ENCODE results near the gene COL6A1. TPM values are rescaled to one million over a fixed set of nuclear protein-coding genes. Genes with fewer than 3 reads are reported as not detected.

COL6A1 gene
- polyA plus RNA-seq, 1 of the 3 experiments (the other 2 are of a cell fraction), result 107 TPM

GRCh38 chr21:45977396-45977795 lies 4.2 kb upstream of the COL6A1 start:
- Histone ChIP-seq H3K4me1 (ENCODE audit: control insufficient read depth in 1 of 2, insufficient read depth in 2 of 2, low read depth in 1 of 2, low read length in 1 of 2) (peaks cover 18 to 51% of the 10 kb centered on the region in 2 experiments; a peak in 2 of 4 replicates), H3K79me2 (ENCODE audit: insufficient read depth) (peaks cover 2% of the 10 kb centered on the region), H2AFZ (ENCODE audit: low read depth) (no peak overlapping the region), H3K27ac (ENCODE audit: low read depth in 2 of 2, low read length in 1 of 2) (peak overlapping the region in 1 of 2 experiments; percentile 43; a peak in 1 of 4 replicates), H3K27me3 (ENCODE audit: insufficient read depth) (no peaks in the 10 kb centered on the region), H4K20me1 (ENCODE audit: insufficient read depth) (no peaks in the 10 kb centered on the region), H3K4me2 (no peak overlapping the region), H3K9me2 (no peaks in the 10 kb centered on the region), H3F3A (replicated peaks; ENCODE audit: insufficient read depth) (peaks cover 14% of the 10 kb centered on the region), H3K9ac (no peak overlapping the region), H3K36me3 (replicated peaks in 1 of 2; ENCODE audit: control insufficient read depth in 1 of 2, insufficient read depth in 2 of 2, low read length in 1 of 2) (no peaks in the 10 kb centered on the region), H3K9me3 (no peaks in the 10 kb centered on the region), H3K4me3 (ENCODE audit: low read depth in 2 of 2, low read length in 1 of 2) (no peak overlapping the region)
- ChIA-PET POLR2A (no interaction called here), CTCF (no interaction called here)
- WGBS (ENCODE audit: low lambda C conversion rate), result 62% methylated on average over 3 of the region's 5 CpGs
- peak; percentile 60 for DNase-seq
- TF ChIP-seq NRF1 (IDR thresholded peaks at IDR 0.05; ENCODE audit: low read depth, low read length), result no peak
- no peak for TF ChIP-seq USF2 (IDR thresholded peaks at IDR 0.05; ENCODE audit: borderline replicate concordance, low read depth, low read length)
- TF ChIP-seq CTCF (IDR thresholded peaks at IDR 0.05), result no peak
- TF ChIP-seq RAD21 (IDR thresholded peaks at IDR 0.05; ENCODE audit: low read length), result no peak
- TF ChIP-seq POLR2AphosphoS5 (IDR thresholded peaks at IDR 0.05; ENCODE audit: low read depth, low read length), result no peak
- TF ChIP-seq TEAD4 (IDR thresholded peaks at IDR 0.05; ENCODE audit: borderline replicate concordance, insufficient read depth), result no peak
- TF ChIP-seq RXRA (IDR thresholded peaks at IDR 0.05; ENCODE audit: borderline replicate concordance, low read depth), result no peak
- TF ChIP-seq GATA2 (CRISPR knock-in tag; IDR thresholded peaks at IDR 0.05), result no peak
- TF ChIP-seq MAX (IDR thresholded peaks at IDR 0.05; ENCODE audit: low read depth), result no peak
- no peak for TF ChIP-seq JUND (IDR thresholded peaks at IDR 0.05)
- TF ChIP-seq YY1 (IDR thresholded peaks at IDR 0.05; ENCODE audit: low read depth), result no peak
- TF ChIP-seq MXI1 (IDR thresholded peaks at IDR 0.05; ENCODE audit: low read depth, low read length), result no peak
- no peak for TF ChIP-seq GABPA (IDR thresholded peaks at IDR 0.05; ENCODE audit: low read depth)
- no peak for TF ChIP-seq RCOR1 (IDR thresholded peaks at IDR 0.05; ENCODE audit: low read length)
- no peak for TF ChIP-seq CHD2 (IDR thresholded peaks at IDR 0.05; ENCODE audit: low read length, partially characterized antibody)
- no peak for TF ChIP-seq FOXM1 (IDR thresholded peaks at IDR 0.05; ENCODE audit: low read depth)

- Histone ChIP-seq H3K4me1 (ENCODE audit: control insufficient read depth in 1 of 2, insufficient read depth in 2 of 2, low read depth in 1 of 2, low read length in 1 of 2) (peaks cover 15 to 45% of the 10 kb centered on the region in 2 experiments; a peak in 2 of 4 replicates), H3K4me3 (ENCODE audit: low read depth in 2 of 2, low read length in 1 of 2) (no peak overlapping the region), H3K79me2 (ENCODE audit: insufficient read depth) (peaks cover 12% of the 10 kb centered on the region), H3K4me2 (0 out of 2 replicates have a peak overlapping the region, but pooled peaks have one; percentile 21), H2AFZ (ENCODE audit: low read depth) (no peak overlapping the region), H3F3A (replicated peaks; ENCODE audit: insufficient read depth) (peaks cover 14% of the 10 kb centered on the region), H3K9me2 (no peaks in the 10 kb centered on the region), H4K20me1 (ENCODE audit: insufficient read depth) (no peaks in the 10 kb centered on the region), H3K9me3 (no peaks in the 10 kb centered on the region), H3K36me3 (replicated peaks in 1 of 2; ENCODE audit: control insufficient read depth in 1 of 2, insufficient read depth in 2 of 2, low read length in 1 of 2) (peaks cover 0 to under 1% of the 10 kb centered on the region in 2 experiments), H3K27ac (ENCODE audit: low read depth in 2 of 2, low read length in 1 of 2) (peak overlapping the region in 1 of 2 experiments; percentile 23; a peak in 1 of 4 replicates), H3K27me3 (ENCODE audit: insufficient read depth) (no peaks in the 10 kb centered on the region), H3K9ac (no peak overlapping the region)
- 94% methylated on average over 2 of the region's 20 CpGs for WGBS (ENCODE audit: low lambda C conversion rate)
- ChIA-PET POLR2A (no interaction called here), CTCF (no interaction called here)
- peak; percentile 18 for DNase-seq
- TF ChIP-seq USF1 (IDR thresholded peaks at IDR 0.05; ENCODE audit: borderline replicate concordance, low read depth) (no peak), IRF3 (IDR thresholded peaks at IDR 0.05; ENCODE audit: low read depth, low read length) (no peak), CTCF (IDR thresholded peaks at IDR 0.05) (no peak), FOXJ3 (CRISPR knock-in tag; IDR thresholded peaks at IDR 0.05) (no peak), USF2 (IDR thresholded peaks at IDR 0.05; ENCODE audit: borderline replicate concordance, low read depth, low read length) (no peak), SIN3A (IDR thresholded peaks at IDR 0.05; ENCODE audit: borderline replicate concordance, low read depth, low read length) (no peak), ELF1 (IDR thresholded peaks at IDR 0.05) (no peak)
Observed at GRCh38 chr21:45979141-45979631, 2.4 kb upstream of the COL6A1 start.
